ENCODE measurements around the gene TMLHE. TPM values are rescaled to one million over a fixed set of nuclear protein-coding genes. Genes with fewer than 3 reads are reported as not detected.
"Not testable (repeated sequence)": the region's sequence is repeated elsewhere in the genome, so short reads cannot be mapped to it uniquely, and the experiment has no call there.

The TMLHE gene
- total and polyA plus RNA-seq, 10 donors: 5.4 to 44.8 (median 25.7) TPM

GRCh38 chrX:155477136-155477535, 135.6 kb downstream of the TMLHE start:
- WGBS, 5 donors: no CpG with 5 or more reads among the region's 7 CpGs
- DNase-seq; intact Hi-C loops (cut with DNase I; ENCODE audit: low total_unique reads): not testable (repeated sequence)

GRCh38 chrX:155466269-155466938, 146.3 kb downstream of the TMLHE start:
- DNase-seq; H3K36me3 ChIP-seq; H3K4me1 ChIP-seq; H3K4me3 ChIP-seq; H3K9me3 ChIP-seq; H3K27me3 ChIP-seq (replicated peaks in 1 of 7); H3K27ac ChIP-seq; intact Hi-C loops (cut with DNase I; ENCODE audit: low total_unique reads): not testable (repeated sequence)
- WGBS, 5 donors: no CpG with 5 or more reads among the region's 9 CpGs

More at GRCh38 chrX:155477136-155477535, 135.6 kb downstream of the TMLHE start:
- not testable (repeated sequence) for H3K27me3 ChIP-seq (replicated peaks in 1 of 7); H3K9me3 ChIP-seq; H3K27ac ChIP-seq; H3K36me3 ChIP-seq; H3K4me1 ChIP-seq; H3K4me3 ChIP-seq

GRCh38 chrX:155460501-155460900, 152.3 kb downstream of the TMLHE start:
- H3K4me1 ChIP-seq: not testable (repeated sequence)

GRCh38 chrX:155458471-155458870, 154.3 kb downstream of the TMLHE start, which contains the start of gene F8A3:
TSS of gene F8A3 (minus strand) at chrX:155458620. CDS start at chrX:155458600, 20 bp downstream.
- H3K4me1 ChIP-seq; H3K4me3 ChIP-seq; H3K27me3 ChIP-seq (replicated peaks in 1 of 7); H3K36me3 ChIP-seq; DNase-seq; H3K27ac ChIP-seq; intact Hi-C loops (cut with DNase I; ENCODE audit: low total_unique reads); H3K9me3 ChIP-seq: not testable (repeated sequence)
- WGBS, 5 donors: no CpG with 5 or more reads among the region's 51 CpGs

More at GRCh38 chrX:155460501-155460900, 152.3 kb downstream of the TMLHE start:
- DNase-seq; H3K9me3 ChIP-seq; H3K27ac ChIP-seq; H3K36me3 ChIP-seq; H3K4me3 ChIP-seq; intact Hi-C loops (cut with DNase I; ENCODE audit: low total_unique reads); H3K27me3 ChIP-seq (replicated peaks in 1 of 7): not testable (repeated sequence)
- WGBS, 5 donors: no CpG with 5 or more reads among the region's 8 CpGs

GRCh38 chrX:155457761-155458447, 154.8 kb downstream of the TMLHE start:
- H3K27ac ChIP-seq; H3K9me3 ChIP-seq; H3K4me3 ChIP-seq; H3K4me1 ChIP-seq; intact Hi-C loops (cut with DNase I; ENCODE audit: low total_unique reads); DNase-seq; H3K36me3 ChIP-seq; H3K27me3 ChIP-seq (replicated peaks in 1 of 7): not testable (repeated sequence)
- WGBS, 5 donors: no CpG with 5 or more reads among the region's 97 CpGs

- intact Hi-C loops (cut with DNase I; ENCODE audit: low total_unique reads): no loop called here
- H3K27ac ChIP-seq: no peak overlapping the region
- H3K27me3 ChIP-seq (replicated peaks in 1 of 7): no peaks in the 10 kb centered on the region
- H3K36me3 ChIP-seq: no peaks in the 10 kb centered on the region
- no peak overlapping the region for H3K4me3 ChIP-seq
- H3K4me1 ChIP-seq: no peaks in the 10 kb centered on the region
- peaks cover 0 to 34% (median 12%) of the 10 kb centered on the region in 8 donors for H3K9me3 ChIP-seq
- TF ChIP-seq POLR2AphosphoS5 (IDR thresholded peaks at IDR 0.05) (no peak), CTCF (IDR thresholded peaks at IDR 0.05 in 8 of 11, conservative IDR thresholded peaks at IDR 0.05 in 3 of 11) (no peak), POLR2A (IDR thresholded peaks at IDR 0.05) (no peak)
- no peak for DNase-seq
Measured at GRCh38 chrX:155441097-155441496, 171.7 kb downstream of the TMLHE start.

Small RNA genes lying within 50 kb of the gene (microRNA-seq; reads per million reads assigned to microRNA genes)
- gene MIR1184-3: 0 reads per million in 3 donors

Small RNA genes lying within 50 kb of the gene (small RNA-seq; reads per million reads assigned to genes)
- 0 reads per million in 4 donors for gene MIR1184-3

Other genes starting within 250 kb of the TMLHE start
- gene F8A2, start 230.9 kb downstream of the TMLHE start, total RNA-seq: not detected
- not detected for gene F8A2, start 230.9 kb downstream of the TMLHE start, polyA plus RNA-seq
- 10 to 100 TPM in 3 of 7 donors, 1 to 10 TPM in 2, under 1 TPM in 1, not detected in 1; 0.64 to 26.4 (median 9.5) TPM for gene F8A3, start 154.3 kb downstream of the TMLHE start, total RNA-seq
- gene F8A3, start 154.3 kb downstream of the TMLHE start, polyA plus RNA-seq: 1 to 10 TPM in 2 of 3 donors, not detected in 1; 4.5 to 5.1 TPM
- 1 to 10 TPM; 1.2 to 3.5 (median 2.9) TPM for gene SPRY3, start 366 bp downstream of the TMLHE start, total RNA-seq
- gene SPRY3, start 366 bp downstream of the TMLHE start, polyA plus RNA-seq: under 1 TPM; 0.17 to 0.39 (median 0.35) TPM

Measured in spleen (tissue), 11 donors.